ENCODE measurements around the gene RELN.

Gene RELN

GRCh38 chr7:103702454-103702853 is 287.0 kb downstream of the RELN start:
- H3K9me2 ChIP-seq (ENCODE audit: low read depth, low read length), result no peaks in the 10 kb centered on the region
- H3K79me2 ChIP-seq (ENCODE audit: insufficient read depth, low read length), result no peaks in the 10 kb centered on the region
- no peaks in the 10 kb centered on the region for H4K20me1 ChIP-seq (ENCODE audit: insufficient read depth, low read length)
- no peaks in the 10 kb centered on the region for H3K36me3 ChIP-seq (ENCODE audit: insufficient read depth, low read length)
- no peak overlapping the region for H3K4me3 ChIP-seq (ENCODE audit: low read depth, low read length, poor library complexity, severe bottlenecking)
- no peak overlapping the region for H2AFZ ChIP-seq (ENCODE audit: low read length)
- H3K4me1 ChIP-seq (ENCODE audit: insufficient read depth, low read length, severe bottlenecking), result no peaks in the 10 kb centered on the region
- no peaks in the 10 kb centered on the region for H3K27me3 ChIP-seq (ENCODE audit: insufficient read depth, low read length)
- H3K9me3 ChIP-seq (ENCODE audit: low read length), result no peaks in the 10 kb centered on the region
- H3K4me2 ChIP-seq (ENCODE audit: low read length), result no peak overlapping the region
- H3K27ac ChIP-seq (ENCODE audit: low read depth, low read length, poor library complexity, severe bottlenecking), result no peak overlapping the region
- no peaks in the 10 kb centered on the region for H3F3A ChIP-seq (ENCODE audit: insufficient read depth, low read length)
- TF ChIP-seq EZH2 (IDR thresholded peaks at IDR 0.05; ENCODE audit: borderline replicate concordance, low read length) (no peak), CTCF (IDR thresholded peaks at IDR 0.05; ENCODE audit: low read length) (no peak)
- H3K9ac ChIP-seq (ENCODE audit: low read length), result no peak overlapping the region

DNA sequence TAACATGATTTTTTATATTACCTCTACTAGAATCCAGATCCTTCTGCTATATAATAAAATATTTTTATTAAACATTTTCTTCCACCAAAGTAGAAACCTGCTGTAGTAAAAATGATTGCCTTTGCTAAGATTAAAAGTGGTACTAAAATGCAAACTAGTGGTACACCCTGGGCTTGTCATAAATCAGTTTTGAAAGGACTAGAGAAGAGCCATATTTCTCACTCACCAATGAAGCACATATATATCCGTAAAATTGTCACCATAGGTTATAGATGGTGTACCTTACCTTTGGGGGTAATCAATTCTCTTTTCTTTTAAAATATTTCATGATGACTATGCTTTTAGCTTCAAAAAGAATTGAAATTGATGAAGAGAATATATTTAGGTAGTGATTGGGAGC is 290.4 kb downstream of the RELN start:
- H3K9ac ChIP-seq (ENCODE audit: low read length), result no peak overlapping the region
- no peaks in the 10 kb centered on the region for H3K79me2 ChIP-seq (ENCODE audit: insufficient read depth, low read length)
- no peak overlapping the region for H3K4me3 ChIP-seq (ENCODE audit: low read depth, low read length, poor library complexity, severe bottlenecking)
- no peaks in the 10 kb centered on the region for H3K27me3 ChIP-seq (ENCODE audit: insufficient read depth, low read length)
- no peaks in the 10 kb centered on the region for H3F3A ChIP-seq (ENCODE audit: insufficient read depth, low read length)
- no peak overlapping the region for H3K4me2 ChIP-seq (ENCODE audit: low read length)
- H4K20me1 ChIP-seq (ENCODE audit: insufficient read depth, low read length), result no peaks in the 10 kb centered on the region
- H2AFZ ChIP-seq (ENCODE audit: low read length), result no peak overlapping the region
- no peak overlapping the region for H3K27ac ChIP-seq (ENCODE audit: low read depth, low read length, poor library complexity, severe bottlenecking)
- no peaks in the 10 kb centered on the region for H3K36me3 ChIP-seq (ENCODE audit: insufficient read depth, low read length)
- no peak for TF ChIP-seq CTCF (IDR thresholded peaks at IDR 0.05; ENCODE audit: low read length)
- no peak for TF ChIP-seq EZH2 (IDR thresholded peaks at IDR 0.05; ENCODE audit: borderline replicate concordance, low read length)
- H3K4me1 ChIP-seq (ENCODE audit: insufficient read depth, low read length, severe bottlenecking), result no peaks in the 10 kb centered on the region
- H3K9me2 ChIP-seq (ENCODE audit: low read depth, low read length), result no peaks in the 10 kb centered on the region
- H3K9me3 ChIP-seq (ENCODE audit: low read length), result no peaks in the 10 kb centered on the region

GRCh38 chr7:103698064-103698463 is 291.4 kb downstream of the RELN start:
- Histone ChIP-seq H3K4me3 (ENCODE audit: low read depth, low read length, poor library complexity, severe bottlenecking) (no peak overlapping the region), H2AFZ (ENCODE audit: low read length) (no peak overlapping the region), H3K4me1 (ENCODE audit: insufficient read depth, low read length, severe bottlenecking) (no peaks in the 10 kb centered on the region), H3K4me2 (ENCODE audit: low read length) (no peak overlapping the region), H3K9me2 (ENCODE audit: low read depth, low read length) (no peaks in the 10 kb centered on the region), H3K9me3 (ENCODE audit: low read length) (no peaks in the 10 kb centered on the region), H3K9ac (ENCODE audit: low read length) (no peak overlapping the region), H3K79me2 (ENCODE audit: insufficient read depth, low read length) (no peaks in the 10 kb centered on the region), H3K36me3 (ENCODE audit: insufficient read depth, low read length) (no peaks in the 10 kb centered on the region), H3K27me3 (ENCODE audit: insufficient read depth, low read length) (no peaks in the 10 kb centered on the region), H4K20me1 (ENCODE audit: insufficient read depth, low read length) (no peaks in the 10 kb centered on the region), H3K27ac (ENCODE audit: low read depth, low read length, poor library complexity, severe bottlenecking) (no peak overlapping the region), H3F3A (ENCODE audit: insufficient read depth, low read length) (no peaks in the 10 kb centered on the region)
- TF ChIP-seq CTCF (IDR thresholded peaks at IDR 0.05; ENCODE audit: low read length) (no peak), EZH2 (IDR thresholded peaks at IDR 0.05; ENCODE audit: borderline replicate concordance, low read length) (no peak)

All from OCI-LY1 (cell line).